Fibroblast of skin of right biceps (primary cell): ENCODE data around the gene TMEM204.
"Not testable (repeated sequence)": the region's sequence is repeated elsewhere in the genome, so short reads cannot be mapped to it uniquely, and the experiment has no call there.

Source experiments
- DNase-seq: peaks from one replicate; pipeline ENCODE4 v3.0.0-alpha.2; 2013

TMEM204 gene

DNA sequence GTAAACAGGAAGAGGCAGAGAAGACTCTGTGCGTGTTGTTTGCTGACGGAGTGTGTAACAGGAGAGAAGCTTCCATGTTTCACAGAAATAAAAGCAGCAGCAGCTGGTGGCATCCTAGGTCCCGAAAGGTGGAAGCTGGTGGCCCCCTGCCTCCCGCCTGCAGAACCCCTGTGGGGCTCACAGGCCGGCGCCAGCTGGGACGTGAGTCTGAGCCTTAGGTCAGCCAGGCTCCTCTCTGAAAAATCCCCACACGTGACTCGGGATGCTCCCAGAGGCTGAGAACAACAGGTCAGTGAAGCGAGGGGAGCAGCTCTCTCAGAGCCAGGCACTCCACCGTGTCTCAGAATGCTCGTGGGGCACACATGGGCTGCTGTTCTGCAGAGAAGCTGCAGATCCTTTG is 27.4 kb downstream of the TMEM204 start:
- no peak for DNase-seq

DNA sequence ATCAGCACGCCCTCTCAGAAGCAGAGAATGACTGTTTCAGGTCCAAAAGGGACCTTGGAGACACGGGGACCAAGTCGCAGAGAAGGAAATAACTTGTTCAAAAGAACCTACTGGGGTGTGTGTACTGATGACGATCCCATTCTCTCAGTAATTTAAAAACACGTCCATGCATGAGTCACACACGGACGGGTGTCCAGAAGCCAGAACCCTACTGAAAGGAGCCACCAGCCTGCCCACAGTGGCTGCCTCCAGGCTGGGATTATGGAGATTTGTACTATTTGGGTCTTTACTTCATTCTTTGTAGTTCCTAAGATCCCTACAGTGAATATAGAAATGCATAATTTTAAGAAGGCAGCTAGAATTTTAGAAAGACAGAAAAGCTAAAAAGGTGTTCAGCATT is 27.8 kb downstream of the TMEM204 start:
- DNase-seq = no peak

DNA sequence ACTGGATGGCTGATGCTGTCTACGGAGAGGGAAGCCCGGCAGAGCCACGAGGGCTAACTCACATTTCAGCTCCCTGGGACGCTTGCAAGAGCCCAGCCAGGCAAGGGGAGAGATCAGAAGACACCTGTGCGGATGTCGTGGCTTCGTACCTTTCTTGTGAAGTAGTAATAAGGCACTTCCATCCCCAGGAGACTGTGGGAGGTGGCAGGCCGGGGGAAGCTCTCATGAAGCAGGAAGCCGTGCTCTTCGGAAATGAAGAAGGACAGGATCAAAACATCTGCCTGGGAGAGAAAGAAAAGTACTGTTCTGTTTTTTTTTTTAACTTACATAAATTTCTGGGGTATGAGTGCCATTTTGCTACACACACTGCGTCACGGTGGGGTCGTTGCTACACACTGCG is 28.4 kb downstream of the TMEM204 start:
- no peak for DNase-seq

DNA sequence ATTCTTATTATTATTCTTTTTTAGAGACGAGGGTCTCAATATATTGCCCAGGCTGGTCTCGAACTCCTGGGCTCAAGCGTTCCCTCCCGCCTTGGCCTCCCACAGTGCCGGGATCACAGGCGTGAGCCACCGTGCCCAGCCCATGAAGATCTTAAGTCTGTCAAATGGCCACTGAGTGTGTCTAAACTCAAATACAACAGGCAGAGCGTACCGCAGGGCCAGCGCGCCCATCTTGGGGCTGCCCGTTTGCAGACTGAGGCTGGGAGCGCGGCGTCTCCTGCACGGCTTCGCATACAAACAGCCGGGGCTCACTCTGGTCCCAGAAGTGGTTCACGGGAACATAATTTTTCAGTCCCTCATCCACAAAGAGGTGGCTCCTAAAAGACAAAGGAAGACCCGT is 30.3 kb downstream of the TMEM204 start:
- no peak for DNase-seq

DNA sequence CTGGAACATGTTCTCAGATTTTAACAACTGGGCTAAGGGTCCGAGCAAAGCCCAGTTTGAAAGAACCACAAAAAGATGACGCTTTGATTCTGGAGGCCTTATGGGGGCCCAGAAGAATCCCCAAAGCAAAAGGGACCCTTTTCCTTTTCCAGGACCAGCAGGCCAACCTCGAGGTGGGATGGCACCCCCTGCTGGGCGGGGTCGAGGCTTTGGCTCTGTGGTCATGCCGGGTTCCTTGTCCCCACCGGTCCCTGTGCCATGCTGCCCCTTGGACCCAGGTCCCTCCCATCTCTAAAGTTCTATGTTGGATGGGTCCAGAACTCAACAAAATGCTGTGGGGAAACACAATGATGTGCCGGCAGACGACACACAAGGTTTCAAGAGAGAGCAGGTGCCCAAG is 30.9 kb downstream of the TMEM204 start:
- DNase-seq = no peak

DNA sequence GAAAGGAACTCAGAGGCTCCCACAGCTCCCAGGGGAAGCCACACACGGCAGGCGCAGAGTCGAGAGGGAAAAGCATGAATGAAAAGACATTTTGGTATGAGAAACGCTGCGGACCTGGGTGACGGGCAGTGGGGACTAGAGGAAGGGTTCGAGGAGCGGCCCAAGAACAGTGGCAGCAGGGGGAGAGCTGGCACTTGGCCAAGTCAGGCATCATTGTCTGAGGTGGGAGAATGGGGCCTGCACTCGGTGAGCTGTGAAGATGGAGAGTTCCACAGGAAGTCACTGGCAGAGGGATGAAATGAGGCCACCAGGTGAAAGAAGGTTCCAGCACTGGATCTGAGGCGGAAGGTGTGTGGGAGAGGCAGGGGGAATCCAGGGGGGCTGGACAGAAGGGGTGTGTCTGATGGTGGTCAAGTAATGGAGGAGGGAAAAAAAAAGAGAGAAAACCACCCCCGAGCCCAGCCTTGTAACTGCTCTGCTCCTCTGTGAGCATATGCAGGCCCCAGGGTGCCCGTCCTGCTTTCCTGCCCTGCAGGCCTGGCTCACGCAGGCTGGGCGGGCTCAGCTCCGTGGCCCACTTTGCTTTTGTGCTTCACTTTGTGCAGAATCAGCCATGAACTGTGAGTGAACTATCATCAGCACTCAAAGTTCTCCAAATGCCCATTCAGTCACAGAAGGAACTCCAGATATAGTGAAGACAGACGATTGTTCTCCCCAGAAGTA is 31.8 kb downstream of the TMEM204 start:
- DNase-seq = no peak

DNA sequence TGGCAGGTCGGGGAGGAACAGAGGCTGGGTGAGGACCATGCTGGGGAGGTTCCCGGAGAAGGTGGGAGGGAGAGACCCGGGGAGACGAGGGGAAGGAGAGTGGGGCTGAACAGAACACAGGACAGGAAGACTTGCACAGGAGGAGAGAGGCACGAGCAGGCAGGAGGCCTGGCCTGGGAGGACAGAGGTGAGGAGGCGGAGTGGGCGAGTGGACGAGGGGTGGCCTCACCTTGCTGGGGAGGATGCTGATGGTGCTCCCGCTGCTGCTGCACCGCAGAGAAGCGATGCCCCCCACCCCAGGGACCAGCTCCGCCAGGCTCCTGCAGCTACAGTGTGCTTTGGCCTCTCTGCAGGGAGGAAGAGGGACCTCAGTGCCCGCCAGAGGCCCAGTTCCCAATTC is 34.5 kb downstream of the TMEM204 start:
- no peak for DNase-seq

DNA sequence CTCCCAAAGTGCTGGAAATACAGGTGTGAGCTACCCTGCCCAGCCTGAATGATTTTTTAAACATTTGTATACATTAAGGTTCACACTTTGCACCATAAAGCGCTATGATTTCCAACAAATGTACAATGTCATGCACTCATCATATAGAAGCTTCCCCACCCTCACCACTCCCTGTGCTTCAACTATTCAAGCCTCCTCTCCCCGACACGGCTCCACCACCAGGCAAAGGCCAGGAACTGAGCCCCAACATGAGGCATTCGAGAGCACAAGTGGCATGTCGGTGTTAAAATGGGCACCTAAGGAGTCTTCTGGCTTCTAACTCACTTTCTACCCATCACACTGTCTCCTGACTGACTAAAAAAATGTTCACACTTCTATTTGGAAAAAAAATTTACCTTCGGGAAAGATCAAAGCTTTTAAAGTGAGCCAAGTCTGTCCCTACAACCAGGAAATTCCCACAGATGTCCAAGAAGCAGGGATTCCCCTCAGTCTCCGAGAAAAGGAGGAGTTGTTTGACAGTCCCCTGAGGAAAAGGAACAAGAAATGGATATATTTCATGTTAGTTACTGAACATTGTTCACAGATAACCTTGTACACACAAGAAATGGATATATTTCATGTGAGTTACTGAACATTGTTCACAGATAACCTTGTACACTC is 37.7 kb downstream of the TMEM204 start:
- DNase-seq = no peak

DNA sequence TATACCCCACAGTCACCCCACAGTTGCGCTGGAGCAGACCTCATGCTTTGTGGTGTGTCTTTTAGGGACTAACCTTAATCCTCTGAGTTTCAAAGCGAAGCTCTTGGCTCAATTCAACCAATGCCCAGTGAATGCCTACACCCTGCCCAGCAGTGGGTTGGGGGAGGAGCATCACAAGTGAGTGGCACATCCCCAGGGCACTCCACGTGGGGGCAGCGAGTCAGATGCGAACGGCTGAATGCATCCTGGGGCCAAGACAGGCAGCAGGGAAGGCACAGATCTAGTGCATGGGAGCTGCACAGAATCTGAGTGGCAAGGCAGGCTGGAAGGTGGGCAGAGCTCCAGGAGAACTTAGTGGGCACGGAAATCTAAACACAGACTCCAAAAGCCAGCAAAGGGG is 39.2 kb downstream of the TMEM204 start:
- no peak for DNase-seq

DNA sequence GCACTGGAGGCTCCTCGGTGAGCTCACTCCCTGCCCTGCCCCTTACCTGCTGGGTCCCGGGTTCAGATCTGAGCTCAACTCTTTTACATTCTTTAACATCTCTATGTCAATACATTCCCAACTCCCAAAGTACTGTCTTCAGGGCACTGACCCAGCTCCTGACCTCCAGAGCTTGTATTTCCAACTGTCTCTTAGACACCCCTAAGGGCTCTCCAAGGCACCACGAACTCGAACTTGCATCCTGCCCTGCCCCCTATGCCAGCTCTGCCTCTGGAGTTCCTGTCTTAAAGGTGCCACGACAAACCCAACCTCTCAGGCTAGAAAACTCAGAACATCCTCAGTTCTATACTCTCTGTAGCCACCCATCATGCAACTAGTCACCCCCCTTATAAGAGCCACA is 39.8 kb downstream of the TMEM204 start:
- no peak for DNase-seq

DNA sequence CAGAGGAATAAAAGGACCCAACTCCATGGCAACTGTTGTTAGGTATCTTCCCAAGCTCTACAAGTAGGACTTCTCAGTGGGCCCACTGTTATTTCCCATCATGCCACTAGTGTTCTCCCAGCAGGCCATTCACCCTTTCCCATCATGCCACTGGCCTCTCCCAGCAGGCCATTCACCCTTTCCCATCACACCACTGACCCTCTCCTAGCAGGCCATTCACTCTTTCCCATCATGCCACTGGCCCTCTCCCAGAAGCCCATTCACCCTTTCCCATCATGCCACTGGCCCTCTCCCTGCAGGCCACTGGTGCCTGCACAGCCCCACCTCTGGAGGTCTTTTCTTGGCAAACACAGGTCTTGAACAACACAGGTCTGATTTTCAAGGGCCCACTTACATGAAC is 42.1 kb downstream of the TMEM204 start:
- no peak for DNase-seq

DNA sequence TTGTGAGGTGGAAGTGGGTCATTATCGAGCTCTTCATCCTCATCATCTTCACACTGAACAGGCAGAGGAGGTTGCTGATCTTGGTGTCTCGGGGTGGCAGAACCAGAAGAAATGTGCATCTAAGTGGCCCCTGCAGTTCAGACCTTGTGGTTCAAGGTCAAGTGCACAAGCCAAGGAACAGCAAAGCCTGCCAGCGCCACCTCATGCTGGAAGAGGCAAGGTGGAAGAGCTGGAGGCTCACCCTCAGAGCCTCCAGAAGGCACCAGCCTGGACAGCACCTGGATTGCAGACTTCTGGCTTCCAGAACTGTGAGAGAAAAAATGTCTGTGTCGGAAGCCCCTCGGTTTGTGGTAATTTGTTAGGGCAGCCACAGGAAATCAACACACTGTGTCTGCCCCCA is 45.7 kb downstream of the TMEM204 start:
- no peak for DNase-seq

DNA sequence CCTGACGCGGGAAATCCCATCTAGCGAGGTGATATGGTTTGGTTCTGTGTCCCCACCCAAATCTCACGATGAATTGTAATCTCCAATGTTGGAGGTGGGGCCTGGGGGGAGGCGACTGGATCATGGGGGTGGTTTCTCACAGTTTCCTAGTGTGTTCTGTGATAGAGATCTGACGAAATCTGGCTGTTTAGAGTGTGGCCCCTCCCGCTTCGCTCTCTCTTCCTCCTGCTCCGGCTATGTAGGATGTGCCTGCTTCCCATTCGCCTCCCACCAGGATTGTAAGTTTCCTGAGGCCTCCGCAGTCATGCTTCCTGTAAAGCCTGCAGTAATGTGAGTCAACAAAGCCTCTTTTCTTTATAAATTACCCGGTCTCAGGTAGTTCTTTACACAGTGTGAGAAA is 46.8 kb downstream of the TMEM204 start:
- DNase-seq = no peak

DNA sequence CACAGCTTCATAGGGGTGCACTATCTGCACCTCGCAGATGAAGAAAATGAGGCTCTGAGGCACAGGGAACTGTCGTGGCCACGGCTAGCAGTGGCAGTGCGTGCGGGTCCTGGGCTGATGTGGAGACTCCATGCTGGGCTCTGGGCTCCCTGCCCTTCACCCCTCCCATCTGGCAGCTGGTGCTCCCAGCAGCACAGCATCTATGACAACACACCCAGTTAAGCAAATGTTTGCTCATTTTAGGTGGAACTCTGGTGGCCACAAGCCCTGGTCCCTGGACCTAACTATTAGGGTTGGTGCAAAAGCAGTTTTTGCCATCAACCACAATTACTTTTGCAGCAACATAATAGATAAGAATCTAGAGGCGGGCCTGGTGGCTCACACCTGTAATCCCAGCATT is 47.5 kb downstream of the TMEM204 start:
- DNase-seq = no peak

DNA sequence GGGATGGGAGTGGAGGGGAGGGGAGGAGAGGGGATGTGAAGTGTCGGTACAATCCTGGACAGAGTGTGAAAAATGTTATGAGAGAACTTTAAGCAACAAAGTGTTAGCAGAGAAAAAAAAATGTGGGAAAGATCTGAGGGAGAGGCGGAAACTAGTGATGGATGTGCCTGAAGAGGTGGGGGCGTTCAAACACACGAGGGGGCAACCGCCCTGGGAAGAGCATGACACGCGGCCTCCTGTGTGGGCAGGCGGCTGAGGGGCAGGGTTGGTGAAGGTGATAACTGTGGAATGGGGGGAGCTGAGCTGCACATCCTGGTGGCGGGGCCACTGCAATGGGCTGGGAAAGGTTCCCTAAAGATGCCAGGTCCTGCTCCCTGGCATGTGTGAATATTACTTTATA is 48.3 kb downstream of the TMEM204 start:
- no peak for DNase-seq

DNA sequence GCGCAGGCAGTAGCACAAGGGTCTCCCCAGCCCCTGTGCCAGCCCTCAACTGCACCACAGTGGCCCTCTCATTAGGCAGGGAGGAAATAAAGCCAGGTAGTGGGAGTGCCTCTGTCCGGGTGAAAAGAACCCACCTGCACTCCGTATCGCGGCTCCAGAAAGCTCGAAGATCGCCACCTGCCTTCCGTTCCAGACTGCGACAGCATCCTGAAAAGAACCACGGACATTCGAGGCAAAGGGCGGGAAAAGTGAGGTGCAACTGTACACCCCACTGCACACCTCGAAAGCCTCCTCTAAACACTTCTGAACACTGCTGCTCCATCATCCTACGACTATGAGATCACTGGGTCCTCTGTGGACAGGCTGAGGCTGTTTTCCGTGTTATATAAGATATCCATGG is 49.7 kb downstream of the TMEM204 start:
- DNase-seq = no peak

DNA sequence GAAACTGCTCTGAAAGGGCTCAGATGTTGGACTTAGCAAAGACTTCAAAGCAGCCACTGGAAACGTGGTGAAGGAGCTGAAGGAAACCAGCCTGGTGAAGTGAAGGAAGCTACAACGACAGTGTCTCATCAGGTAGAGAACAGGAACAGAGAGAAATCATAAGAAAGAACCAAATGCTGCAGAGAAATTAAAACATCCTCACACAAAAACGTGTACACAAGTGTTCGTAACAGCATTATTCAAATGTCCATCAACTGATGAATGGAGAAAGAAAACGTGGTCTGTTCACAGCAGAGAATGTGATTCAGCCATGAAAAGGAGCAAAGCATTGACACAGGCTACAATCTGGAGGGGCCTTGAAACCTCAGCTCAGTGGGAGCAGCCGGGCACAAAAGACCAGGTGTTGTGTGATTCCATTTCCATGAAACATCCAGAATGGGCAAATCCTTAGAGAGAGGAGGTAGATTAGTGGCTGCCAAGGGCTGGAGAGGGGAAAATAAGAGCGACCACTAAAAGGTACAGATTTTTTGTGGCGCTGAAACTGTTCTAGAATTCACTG is 51.5 kb downstream of the TMEM204 start:
- DNase-seq = no peak

DNA sequence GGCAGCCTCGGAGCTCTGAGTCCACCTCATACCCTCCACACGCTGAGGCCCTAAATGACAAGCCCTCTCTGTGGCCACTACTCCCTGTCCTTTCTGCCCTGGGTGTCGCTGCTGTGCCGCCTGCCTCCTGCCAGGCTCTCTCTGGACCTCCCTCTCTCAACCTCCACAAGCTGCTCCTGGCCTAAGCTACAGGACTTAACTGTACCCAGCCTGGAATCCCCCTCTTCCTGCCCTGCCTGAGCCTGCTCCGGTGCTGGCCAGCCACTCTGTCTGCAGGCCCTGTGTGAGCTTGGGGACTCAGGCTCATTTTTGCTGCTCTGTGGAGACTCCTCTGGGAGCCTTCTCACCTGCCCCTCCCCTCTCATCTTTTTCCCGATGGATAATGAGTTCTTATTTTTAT is 56.9 kb downstream of the TMEM204 start:
- DNase-seq = no peak

DNA sequence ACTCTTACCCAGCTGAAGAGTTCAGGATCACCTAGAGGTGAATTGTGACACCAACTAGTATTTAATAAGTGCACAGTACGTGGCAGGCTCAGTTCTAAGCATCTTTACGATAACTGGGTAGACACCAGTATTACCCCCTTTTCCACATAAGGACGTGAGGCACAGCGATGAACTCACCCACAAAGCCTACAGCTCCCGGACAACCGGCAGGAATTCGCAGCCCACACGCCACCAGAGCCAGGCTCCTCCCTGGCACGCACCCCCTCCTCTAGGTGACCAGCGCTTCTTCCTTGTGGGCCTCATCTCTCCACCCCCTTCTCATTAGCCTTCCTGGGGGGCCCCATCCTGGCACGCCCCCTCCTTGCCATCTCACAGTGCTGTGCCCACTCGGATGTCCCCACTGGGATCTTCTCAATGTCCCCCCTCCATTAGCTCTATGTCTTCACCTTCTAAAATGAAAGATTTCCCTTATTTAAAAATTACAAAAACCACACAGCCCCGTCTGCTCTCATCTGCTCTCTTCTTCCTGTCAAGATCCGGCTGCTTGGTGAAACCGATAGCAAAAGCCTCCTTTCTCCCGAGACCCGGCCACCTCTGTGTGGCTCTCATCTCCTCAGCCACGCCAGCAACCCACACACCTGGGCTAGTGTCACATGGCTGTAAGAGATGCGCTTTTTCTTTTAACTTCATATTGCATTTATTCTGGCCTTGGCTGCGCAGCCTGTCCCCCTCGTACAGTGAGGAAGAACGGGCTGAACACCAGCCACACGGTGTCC is 57.7 kb downstream of the TMEM204 start:
- DNase-seq = no peak

DNA sequence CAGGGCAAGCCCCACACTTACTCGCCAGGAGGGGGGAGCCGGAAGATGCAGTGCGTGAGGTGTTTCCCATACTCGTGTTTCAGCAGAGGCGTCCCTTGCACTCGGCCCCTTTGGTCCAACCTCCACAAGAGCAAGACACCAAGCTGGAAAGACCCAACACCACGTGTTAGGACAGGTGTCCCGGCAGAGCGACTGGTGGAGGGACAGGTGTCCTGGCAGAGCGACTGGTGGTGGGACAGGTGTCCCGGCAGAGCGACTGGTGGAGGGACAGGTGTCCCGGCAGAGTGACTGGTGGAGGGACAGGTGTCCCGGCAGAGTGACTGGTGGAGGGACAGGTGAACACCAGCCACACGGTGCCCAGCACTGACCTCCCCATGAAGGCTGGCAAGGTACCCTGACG is 59.0 kb downstream of the TMEM204 start:
- DNase-seq = no peak

DNA sequence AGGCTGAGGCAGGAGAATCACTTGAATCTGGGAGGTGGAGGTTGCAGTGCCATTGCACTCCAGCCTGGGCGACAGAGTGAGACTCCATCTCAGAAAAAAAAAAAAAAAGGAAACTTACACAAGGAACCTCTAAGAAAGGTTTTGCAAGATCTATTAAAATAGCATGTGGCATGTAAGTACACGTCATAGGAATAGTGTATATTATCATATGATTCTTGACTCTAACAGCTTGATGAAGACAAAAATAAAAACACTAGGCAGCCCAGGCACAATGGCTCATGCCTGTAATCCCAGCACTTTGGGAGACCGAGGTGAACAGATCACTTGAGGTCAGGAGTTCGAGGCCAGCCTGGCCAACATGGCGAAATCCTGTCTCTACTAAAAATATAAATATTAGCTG is 62.0 kb downstream of the TMEM204 start:
- DNase-seq = not testable (repeated sequence)

DNA sequence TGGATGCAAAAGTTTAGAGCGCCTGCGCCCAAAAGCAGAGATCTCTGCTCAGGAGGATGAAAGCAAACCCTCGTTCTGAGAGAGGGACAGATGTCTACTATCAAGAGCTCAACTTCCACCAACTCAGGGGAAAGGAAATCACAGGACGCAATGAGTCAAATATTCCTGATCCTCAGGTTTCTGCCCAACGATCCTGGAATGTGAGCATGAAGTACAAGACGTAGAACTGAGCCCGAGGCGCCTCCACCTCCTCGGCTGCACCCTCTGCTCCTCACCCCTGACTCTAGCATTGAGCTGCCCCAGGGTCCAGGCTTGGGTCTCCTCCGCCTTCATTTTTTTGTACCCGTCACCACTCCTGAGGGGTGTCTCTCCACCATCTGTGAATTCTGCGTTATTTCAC is 63.0 kb downstream of the TMEM204 start:
- DNase-seq = no peak

DNA sequence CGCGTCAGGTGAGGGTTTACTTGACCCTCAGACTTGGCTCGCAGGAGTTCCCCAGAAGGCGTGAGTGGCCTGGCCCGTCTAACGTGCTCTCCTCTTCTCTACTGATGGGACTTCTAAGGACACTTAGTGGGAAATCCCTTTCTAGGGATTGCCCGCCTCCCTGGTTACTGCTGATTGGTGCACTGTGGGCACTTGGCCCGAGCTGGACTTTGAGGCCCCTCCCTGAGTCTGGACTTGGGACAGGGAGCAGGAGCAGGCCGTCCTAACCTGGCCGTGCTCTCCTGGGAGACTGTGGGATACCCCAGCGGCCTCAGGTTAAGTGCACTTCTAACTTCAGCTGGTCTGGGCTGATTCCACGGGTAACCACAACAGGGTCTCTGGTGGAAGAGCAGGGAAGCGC is 63.7 kb downstream of the TMEM204 start:
- no peak for DNase-seq

DNA sequence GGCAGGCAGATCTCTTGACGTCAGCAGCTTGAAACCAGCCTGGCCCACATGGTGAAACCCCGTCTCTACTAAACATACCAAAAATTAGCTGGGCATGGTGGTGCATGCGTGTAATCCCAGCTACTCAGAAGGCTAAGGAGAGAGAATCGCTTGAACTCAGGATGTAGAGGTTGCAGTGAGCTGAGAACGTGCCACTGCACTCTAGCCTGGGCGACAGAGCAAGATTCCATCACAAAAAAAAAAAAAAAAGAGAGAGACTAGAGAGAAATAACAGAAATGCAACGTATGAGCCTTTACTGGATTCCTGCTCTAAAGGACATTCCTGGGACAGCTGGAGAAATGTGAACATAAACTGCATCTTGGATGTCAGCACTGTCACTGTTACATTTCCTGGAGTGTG is 67.6 kb downstream of the TMEM204 start:
- DNase-seq = no peak
